Measurements from ENCODE around the gene MYL6B. TPM values are rescaled to one million over a fixed set of nuclear protein-coding genes. Genes with fewer than 3 reads are reported as not detected.

MYL6B gene
- total and polyA plus RNA-seq, 2 of the 4 experiments (the other 2 are of a cell fraction) = 78.3 to 112 TPM

GRCh38 chr12:56116267-56117081, 35.9 kb upstream of the MYL6B start, which contains the start of gene RPL41:
Gene RPL41 (plus strand): TSS chr12:56116633.
- Histone ChIP-seq H3K56ac (ENCODE audit: extremely low read depth, insufficient read depth, low read length) (peak within 1 kb of the TSS; percentile 98), H3K79me1 (ENCODE audit: low read depth in 1 of 2, low read length in 2 of 2) (peaks cover 7 to 43% of the 10 kb centered on the region in 2 experiments; a peak in 3 of 4 replicates), H2BK15ac (ENCODE audit: low read depth, low read length) (peak within 1 kb of the TSS; percentile 92; the same call in 2 of the 3 replicates), H3K23ac (ENCODE audit: low read depth, low read length) (peak within 1 kb of the TSS; percentile 99), H2AFZ (replicated peaks; ENCODE audit: low read length, poor library complexity) (peak within 1 kb of the TSS; percentile 82), H2AK5ac (ENCODE audit: low read depth, low read length) (peak within 1 kb of the TSS; percentile 100), H3K4me2 (ENCODE audit: low read depth, low read length) (peak within 1 kb of the TSS; percentile 71), H2BK20ac (ENCODE audit: low read depth, low read length) (peak within 1 kb of the TSS; percentile 66; the same call in 1 of the 2 replicates), H2BK120ac (ENCODE audit: low read depth, low read length) (peak within 1 kb of the TSS; percentile 84), H3K14ac (replicated peaks; ENCODE audit: low read depth, low read length) (peak within 1 kb of the TSS; percentile 100), H3K18ac (ENCODE audit: low read depth, low read length) (peak within 1 kb of the TSS; percentile 72), H3K9me3 (ENCODE audit: control insufficient read depth, insufficient read depth, low read length) (no peaks in the 10 kb centered on the region), H3K4me1 (ENCODE audit: control insufficient read depth, insufficient read depth, low read length) (peaks cover 7% of the 10 kb centered on the region), H3K4ac (ENCODE audit: low read depth, low read length) (peak within 1 kb of the TSS; percentile 99), H3K27me3 (ENCODE audit: control insufficient read depth, insufficient read depth, low read length) (no peaks in the 10 kb centered on the region), H2BK5ac (ENCODE audit: low read depth, low read length, poor library complexity, severe bottlenecking) (peak within 1 kb of the TSS; percentile 94), H3K36me3 (ENCODE audit: control insufficient read depth, insufficient read depth, low read length) (peaks cover 24% of the 10 kb centered on the region), H4K5ac (ENCODE audit: low read depth, low read length) (peak within 1 kb of the TSS; percentile 77), H2AK9ac (replicated peaks; ENCODE audit: low read depth, low read length, poor library complexity) (peak within 1 kb of the TSS; percentile 95), H4K8ac (ENCODE audit: low read depth in 2 of 2, low read length in 2 of 2) (peak within 1 kb of the TSS; percentile 86 to 97), H4K91ac (ENCODE audit: insufficient read depth, low read depth, low read length) (peak within 1 kb of the TSS; percentile 96), H3K9ac (ENCODE audit: low read depth, low read length) (peak within 1 kb of the TSS; percentile 99), H3K4me3 (ENCODE audit: insufficient read depth, low read depth, low read length) (peak within 1 kb of the TSS; percentile 85), H4K20me1 (ENCODE audit: insufficient read depth, low read length) (peaks cover 7% of the 10 kb centered on the region), H3K9me1 (ENCODE audit: insufficient read depth, low read length) (no peaks in the 10 kb centered on the region), H3K27ac (ENCODE audit: insufficient read depth, low read length) (peak within 1 kb of the TSS; percentile 95)
- ChIA-PET POLR2A (ENCODE audit: unreplicated experiment) (interaction anchor here (0.9 to 1.0 kb wide), 2 partner anchors 12 to 63 kb away, joined by 3 to 14 read pairs; partner anchors contain the start of gene PA2G4), CTCF (interaction anchor here (1.6 to 3.9 kb wide), 3 partner anchors 10 to 73 kb away, joined by 4 to 27 read pairs (median 4); partner anchors contain the start of gene SMARCC2)
- ATAC-seq (ENCODE audit: low read depth) (peak; percentile 61), DNase-seq (peak; percentile 91)
- BruUV-seq (replicated peaks) = TSS peak; percentile 97
- 0% methylated on average over 11 of the region's 34 CpGs; no CpG with 5 or more reads in 1 of the 2 experiments for WGBS, 2 experiments (ENCODE audit: extremely low coverage in 2 of 2, insufficient read length in 1 of 2)
- intact Hi-C loops (cut with micrococcal nuclease) = no loop called here
- dilution Hi-C loops (cut with HindIII; ENCODE audit: low sequenced_read_pairs, unreplicated experiment) = no loop called here
- in situ Hi-C loops (cut with MboI; ENCODE audit: low sequenced_read_pairs) = no loop called here
- TF ChIP-seq SMC3 (IDR thresholded peaks at IDR 0.05; ENCODE audit: low read depth, low read length) (no peak; the same call in 1 of the 2 replicates), MAFK (IDR thresholded peaks at IDR 0.05; ENCODE audit: low read depth, low read length) (no peak), RFX5 (IDR thresholded peaks at IDR 0.05; ENCODE audit: low read depth, low read length) (no peak), CTCF (conservative IDR thresholded peaks at IDR 0.05; ENCODE audit: low read depth, low read length) (no peak), NFE2L2 (IDR thresholded peaks at IDR 0.05; ENCODE audit: low read depth, low read length) (no peak), MAZ (IDR thresholded peaks at IDR 0.05; ENCODE audit: borderline replicate concordance, low read depth, low read length) (peak; percentile 97), ELK1 (IDR thresholded peaks at IDR 0.05; ENCODE audit: borderline replicate concordance, low read depth, low read length) (no peak), BHLHE40 (IDR thresholded peaks at IDR 0.05; ENCODE audit: low read depth, low read length) (no peak), RAD21 (IDR thresholded peaks at IDR 0.05; ENCODE audit: low read length) (no peak), POLR2A (IDR thresholded peaks at IDR 0.05; ENCODE audit: low read depth, low read length) (peak; percentile 100), FOS (IDR thresholded peaks at IDR 0.05; ENCODE audit: low read depth, low read length) (no peak), CHD1 (IDR thresholded peaks at IDR 0.05; ENCODE audit: low read depth, low read length) (no peak), CEBPB (IDR thresholded peaks at IDR 0.05; ENCODE audit: low read depth, low read length) (0 out of 2 replicates have a peak, but pooled peaks have one; percentile 10)
- TF ChIP-seq, protein P1, sequence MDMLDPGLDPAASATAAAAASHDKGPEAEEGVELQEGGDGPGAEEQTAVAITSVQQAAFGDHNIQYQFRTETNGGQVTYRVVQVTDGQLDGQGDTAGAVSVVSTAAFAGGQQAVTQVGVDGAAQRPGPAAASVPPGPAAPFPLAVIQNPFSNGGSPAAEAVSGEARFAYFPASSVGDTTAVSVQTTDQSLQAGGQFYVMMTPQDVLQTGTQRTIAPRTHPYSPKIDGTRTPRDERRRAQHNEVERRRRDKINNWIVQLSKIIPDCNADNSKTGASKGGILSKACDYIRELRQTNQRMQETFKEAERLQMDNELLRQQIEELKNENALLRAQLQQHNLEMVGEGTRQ (IDR thresholded peaks at IDR 0.05; ENCODE audit: low read depth, low read length) = no peak

Data from IMR-90 (cell line).